HEK293 (cell line): ENCODE data around the gene ZFAND6.
"Not testable (repeated sequence)": the region's sequence is repeated elsewhere in the genome, so short reads cannot be mapped to it uniquely, and the experiment has no call there.

Experiments
- CTCF ChIA-PET: fragments of 350-600 bp; formaldehyde crosslinking; extraction: SDS; loops from one replicate; lab custom pipeline; 2021; ENCODE audit warnings: antibody characterized with exemption; lab: Yijun Ruan, JAX
- POLR2A ChIA-PET: fragments of 300-600 bp; formaldehyde crosslinking; extraction: SDS; loops from one replicate; lab custom pipeline; 2020; ENCODE audit warnings: antibody characterized with exemption, inconsistent platforms; lab: Yijun Ruan, JAX
- H3K27ac ChIP-seq: fragments of 200-500 bp; sonication (Bioruptor generic); 2 replicates; pipeline ENCODE4 v1.5.1; 2014; ENCODE audit warnings: low read depth, low read length, control low read depth, inconsistent platforms; ENCODE audit errors: extremely low read depth
- H3K36me3 ChIP-seq, 2 experiments: fragments of 200-500 bp in 1 of 2; sonication (Bioruptor generic) in 1 of 2; 1 replicate in 1 of 2; 2 replicates in 1 of 2; pipeline ENCODE4 v1.5.1; 2014 to 2017; ENCODE audit warnings: inconsistent platforms in 2 of 2, low read length in 2 of 2; ENCODE audit not compliant: control insufficient read depth in 2 of 2, insufficient read depth in 1 of 2
- H3K4me1 ChIP-seq: fragments of 200-500 bp; sonication (Bioruptor generic); 2 replicates; pipeline ENCODE4 v1.5.1; 2014; ENCODE audit warnings: mild to moderate bottlenecking, low read length, inconsistent platforms; ENCODE audit not compliant: control insufficient read depth, insufficient read depth
- H3K4me3 ChIP-seq: 2 replicates; pipeline ENCODE4 v1.5.1; 2011; ENCODE audit warnings: low read depth, mild to moderate bottlenecking, control low read depth, low read length, moderate library complexity
- H3K9me3 ChIP-seq: fragments of 200-500 bp; sonication (Bioruptor generic); 2 replicates; pipeline ENCODE4 v1.5.1; 2014; ENCODE audit warnings: low read depth, low read length, inconsistent platforms; ENCODE audit not compliant: control insufficient read depth, insufficient read depth
- HOXA7 ChIP-seq: sonication (generic); formaldehyde crosslinking; IDR thresholded peaks from 2 replicates; pipeline ENCODE4 v1.8.1; 2022; ENCODE audit warnings: missing genetic modification reagents, borderline replicate concordance
- HOXD13 ChIP-seq: sonication (generic); formaldehyde crosslinking; IDR thresholded peaks from 2 replicates; pipeline ENCODE4 v1.8.0; 2022; ENCODE audit warnings: missing genetic modification reagents, borderline replicate concordance
- OVOL3 ChIP-seq: fragments of 450-650 bp; formaldehyde crosslinking; IDR thresholded peaks from 2 replicates; pipeline ENCODE4 v1.5.1; 2016; ENCODE audit warnings: missing biosample characterization, missing genetic modification characterization
- SP3 ChIP-seq: fragments of 450-650 bp; formaldehyde crosslinking; IDR thresholded peaks from 2 replicates; pipeline ENCODE4 v1.5.1; 2016; ENCODE audit warnings: missing biosample characterization, missing genetic modification characterization
- TCF7L2 ChIP-seq: IDR thresholded peaks from 2 replicates; pipeline ENCODE4 v1.6.1; 2011; ENCODE audit warnings: low read depth, mild to moderate bottlenecking, inconsistent platforms, low read length, moderate library complexity, borderline replicate concordance
- YY2 ChIP-seq: fragments of 450-650 bp; formaldehyde crosslinking; IDR thresholded peaks from 2 replicates; pipeline ENCODE4 v1.5.1; 2016; ENCODE audit warnings: missing biosample characterization, missing genetic modification characterization
- ZNF140 ChIP-seq: fragments of 450-650 bp; formaldehyde crosslinking; IDR thresholded peaks from 2 replicates; pipeline ENCODE4 v1.5.1; 2016; ENCODE audit warnings: missing biosample characterization, missing genetic modification characterization
- ZNF175 ChIP-seq: fragments of 450-650 bp; formaldehyde crosslinking; IDR thresholded peaks from 2 replicates; pipeline ENCODE4 v1.5.1; 2016; ENCODE audit warnings: missing biosample characterization, missing genetic modification characterization
- ZNF223 ChIP-seq: fragments of 450-650 bp; formaldehyde crosslinking; IDR thresholded peaks from 2 replicates; pipeline ENCODE4 v1.5.1; 2016; ENCODE audit warnings: missing biosample characterization, missing genetic modification characterization
- ZNF280D ChIP-seq: fragments of 450-650 bp; formaldehyde crosslinking; IDR thresholded peaks from 2 replicates; pipeline ENCODE4 v1.5.1; 2016; ENCODE audit warnings: missing biosample characterization, missing genetic modification characterization
- ZNF302 ChIP-seq: fragments of 450-650 bp; formaldehyde crosslinking; IDR thresholded peaks from 2 replicates; pipeline ENCODE4 v1.5.1; 2016; ENCODE audit warnings: missing biosample characterization, missing genetic modification characterization, low read depth
- ZNF324 ChIP-seq: fragments of 450-650 bp; formaldehyde crosslinking; IDR thresholded peaks from 2 replicates; pipeline ENCODE4 v1.5.1; 2016; ENCODE audit warnings: missing biosample characterization, missing genetic modification characterization
- ZNF488 ChIP-seq: fragments of 450-650 bp; formaldehyde crosslinking; IDR thresholded peaks from 2 replicates; pipeline ENCODE4 v1.5.1; 2016; ENCODE audit warnings: missing biosample characterization, missing genetic modification characterization
- ZNF514 ChIP-seq: fragments of 450-650 bp; formaldehyde crosslinking; IDR thresholded peaks from 2 replicates; pipeline ENCODE4 v1.5.1; 2016; ENCODE audit warnings: missing biosample characterization, missing genetic modification characterization
- ZNF529 ChIP-seq: fragments of 450-650 bp; formaldehyde crosslinking; IDR thresholded peaks from 2 replicates; pipeline ENCODE4 v1.5.1; 2017; ENCODE audit warnings: missing genetic modification characterization, missing biosample characterization; ENCODE audit not compliant: insufficient replicate concordance
- ZNF530 ChIP-seq: fragments of 450-650 bp; formaldehyde crosslinking; IDR thresholded peaks from 2 replicates; pipeline ENCODE4 v1.5.1; 2016; ENCODE audit warnings: low read depth, missing biosample characterization, missing genetic modification characterization
- ZNF560 ChIP-seq: fragments of 450-650 bp; formaldehyde crosslinking; IDR thresholded peaks from 2 replicates; pipeline ENCODE4 v1.5.1; 2017; ENCODE audit warnings: missing biosample characterization, missing genetic modification characterization, borderline replicate concordance
- ZNF596 ChIP-seq: fragments of 450-650 bp; IDR thresholded peaks from 2 replicates; pipeline ENCODE4 v1.5.0; 2018; ENCODE audit warnings: missing biosample characterization, mild to moderate bottlenecking, missing genetic modification characterization, moderate library complexity
- ZNF626 ChIP-seq: fragments of 450-650 bp; sonication (Bioruptor Pico); formaldehyde crosslinking; IDR thresholded peaks from 2 replicates; pipeline ENCODE4 v1.5.1; 2018; ENCODE audit warnings: missing biosample characterization, missing genetic modification characterization, inconsistent platforms
- ZNF677 ChIP-seq: fragments of 450-650 bp; IDR thresholded peaks from 2 replicates; pipeline ENCODE4 v1.5.0; 2018; ENCODE audit warnings: missing biosample characterization, mild to moderate bottlenecking, missing genetic modification characterization, moderate library complexity
- ZNF747 ChIP-seq: fragments of 450-650 bp; formaldehyde crosslinking; IDR thresholded peaks from 2 replicates; pipeline ENCODE4 v1.5.1; 2016; ENCODE audit warnings: missing biosample characterization, missing genetic modification characterization
- ZNF76 ChIP-seq: fragments of 450-650 bp; formaldehyde crosslinking; IDR thresholded peaks from 2 replicates; pipeline ENCODE4; 2016; ENCODE audit warnings: low read depth, missing biosample characterization, missing genetic modification characterization, borderline replicate concordance
- ZNF768 ChIP-seq: fragments of 450-650 bp; formaldehyde crosslinking; IDR thresholded peaks from 2 replicates; pipeline ENCODE4 v1.5.1; 2018; ENCODE audit warnings: missing biosample characterization, mild to moderate bottlenecking, missing genetic modification characterization
- TF ChIP-seq, protein P1 (sequence below): fragments of 450-650 bp; formaldehyde crosslinking; IDR thresholded peaks from 2 replicates; pipeline ENCODE4 v1.5.1; 2016; ENCODE audit warnings: missing biosample characterization, missing genetic modification characterization

ZFAND6 gene

DNA sequence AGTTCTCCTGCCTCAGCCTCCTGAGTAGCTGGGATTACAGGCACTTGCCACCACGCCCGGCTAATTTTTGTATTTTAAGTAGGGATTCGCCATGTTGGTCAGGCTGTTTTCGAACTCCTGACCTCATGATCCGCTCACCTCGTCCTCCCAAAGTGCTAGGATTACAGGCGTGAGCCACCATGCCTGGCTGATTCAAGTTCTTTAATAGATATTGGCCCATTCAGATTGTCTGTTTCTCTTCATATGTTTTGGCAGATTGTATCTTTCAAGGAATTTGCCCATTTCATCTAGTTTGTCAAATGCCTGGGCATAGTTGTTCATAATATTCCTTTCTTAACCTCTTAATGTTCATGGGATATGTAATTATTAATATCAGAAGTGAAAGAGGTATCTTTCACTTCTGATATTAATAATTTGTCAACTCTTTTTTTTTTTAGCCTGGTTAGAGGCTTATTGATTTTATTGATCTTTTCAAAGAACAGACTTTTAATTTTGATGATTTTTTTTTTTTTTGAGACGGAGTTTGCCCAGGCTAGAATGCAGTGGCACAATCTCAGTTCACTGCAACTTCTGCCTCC lies 40.2 kb upstream of the ZFAND6 start:
- no peaks in the 10 kb centered on the region for H3K4me1 ChIP-seq
- H3K9me3 ChIP-seq = no peaks in the 10 kb centered on the region
- TF ChIP-seq ZNF223 (tag by site-specific recombination) = no peak
- TF ChIP-seq ZNF768 (tag by site-specific recombination) = no peak
- no peak for TF ChIP-seq OVOL3 (tag by site-specific recombination)
- H3K4me3 ChIP-seq = no peak overlapping the region
- H3K27ac ChIP-seq = no peak overlapping the region
- ChIA-PET CTCF (no interaction called here), POLR2A (no interaction called here)
- no peaks in the 10 kb centered on the region for H3K36me3 ChIP-seq

- H3K9me3 ChIP-seq, H3K36me3 ChIP-seq, H3K4me3 ChIP-seq, POLR2A ChIA-PET, H3K27ac ChIP-seq, H3K4me1 ChIP-seq: not testable (repeated sequence)
- CTCF ChIA-PET = interaction anchor here (0.6 kb wide), 1 partner anchor 118 kb away, joined by 3 read pairs; no protein-coding TSS in a partner anchor
Observed at GRCh38 chr15:80020149-80020548, 39.3 kb upstream of the ZFAND6 start.

- no peak overlapping the region for H3K4me3 ChIP-seq
- no peaks in the 10 kb centered on the region for H3K4me1 ChIP-seq
- CTCF ChIA-PET = no interaction called here
- POLR2A ChIA-PET = no interaction called here
- H3K9me3 ChIP-seq = no peaks in the 10 kb centered on the region
- TF ChIP-seq ZNF324 (tag by site-specific recombination) (no peak), ZNF596 (tag by site-specific recombination) (no peak)
- H3K27ac ChIP-seq = no peak overlapping the region
- H3K36me3 ChIP-seq = no peaks in the 10 kb centered on the region
Observed at GRCh38 chr15:80020731-80021130, 38.7 kb upstream of the ZFAND6 start.

GRCh38 chr15:80026310-80026709 lies 33.2 kb upstream of the ZFAND6 start:
- ChIA-PET POLR2A (no interaction called here), CTCF (no interaction called here)
- H3K4me3 ChIP-seq = no peak overlapping the region
- no peaks in the 10 kb centered on the region for H3K4me1 ChIP-seq
- H3K36me3 ChIP-seq = no peaks in the 10 kb centered on the region
- H3K27ac ChIP-seq = no peak overlapping the region
- no peaks in the 10 kb centered on the region for H3K9me3 ChIP-seq
- no peak for TF ChIP-seq ZNF76 (tag by site-specific recombination)
- no peak for TF ChIP-seq SP3 (tag by site-specific recombination)
- no peak for TF ChIP-seq ZNF514 (tag by site-specific recombination)
- no peak for TF ChIP-seq HOXD13
- TF ChIP-seq ZNF747 (tag by site-specific recombination) = no peak
- TF ChIP-seq HOXA7 (CRISPR knock-in tag) = no peak
- no peak for TF ChIP-seq ZNF302 (tag by site-specific recombination)
- TF ChIP-seq ZNF560 = no peak
- TF ChIP-seq ZNF626 (tag by site-specific recombination) = no peak
- TF ChIP-seq, protein P1, sequence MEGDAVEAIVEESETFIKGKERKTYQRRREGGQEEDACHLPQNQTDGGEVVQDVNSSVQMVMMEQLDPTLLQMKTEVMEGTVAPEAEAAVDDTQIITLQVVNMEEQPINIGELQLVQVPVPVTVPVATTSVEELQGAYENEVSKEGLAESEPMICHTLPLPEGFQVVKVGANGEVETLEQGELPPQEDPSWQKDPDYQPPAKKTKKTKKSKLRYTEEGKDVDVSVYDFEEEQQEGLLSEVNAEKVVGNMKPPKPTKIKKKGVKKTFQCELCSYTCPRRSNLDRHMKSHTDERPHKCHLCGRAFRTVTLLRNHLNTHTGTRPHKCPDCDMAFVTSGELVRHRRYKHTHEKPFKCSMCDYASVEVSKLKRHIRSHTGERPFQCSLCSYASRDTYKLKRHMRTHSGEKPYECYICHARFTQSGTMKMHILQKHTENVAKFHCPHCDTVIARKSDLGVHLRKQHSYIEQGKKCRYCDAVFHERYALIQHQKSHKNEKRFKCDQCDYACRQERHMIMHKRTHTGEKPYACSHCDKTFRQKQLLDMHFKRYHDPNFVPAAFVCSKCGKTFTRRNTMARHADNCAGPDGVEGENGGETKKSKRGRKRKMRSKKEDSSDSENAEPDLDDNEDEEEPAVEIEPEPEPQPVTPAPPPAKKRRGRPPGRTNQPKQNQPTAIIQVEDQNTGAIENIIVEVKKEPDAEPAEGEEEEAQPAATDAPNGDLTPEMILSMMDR (tag by site-specific recombination) = no peak
- no peak for TF ChIP-seq ZNF175 (tag by site-specific recombination)
- TF ChIP-seq ZNF280D (tag by site-specific recombination) = no peak
- no peak for TF ChIP-seq ZNF530
- no peak for TF ChIP-seq ZNF677 (tag by site-specific recombination)
- no peak for TF ChIP-seq ZNF488
- no peak for TF ChIP-seq YY2 (tag by site-specific recombination)
- no peak for TF ChIP-seq ZNF529 (tag by site-specific recombination)
- TF ChIP-seq ZNF140 (tag by site-specific recombination) = no peak
- TF ChIP-seq TCF7L2 = no peak
